ENCODE results near the gene OPALIN.

OPALIN gene

GRCh38 chr10:96360766-96361165 lies 2.0 kb upstream of the OPALIN start:
- DNase-seq: no peak

GRCh38 chr10:96360331-96360730 lies 1.5 kb upstream of the OPALIN start:
- no peaks in the 10 kb centered on the region for H3K9me3 ChIP-seq
- H3K27me3 ChIP-seq: 0 out of 2 replicates have a peak, but pooled peaks cover 6% of the 10 kb centered on the region
- DNase-seq: no peak
- no peaks in the 10 kb centered on the region for H3K4me1 ChIP-seq
- H3K4me3 ChIP-seq (ENCODE audit: low read depth, low read length): no peak overlapping the region
- H3K36me3 ChIP-seq: no peaks in the 10 kb centered on the region
- TF ChIP-seq CTCF (IDR thresholded peaks at IDR 0.05; ENCODE audit: low read depth, low read length): no peak

More at GRCh38 chr10:96360766-96361165, 2.0 kb upstream of the OPALIN start:
- Histone ChIP-seq H3K36me3 (no peaks in the 10 kb centered on the region), H3K27me3 (0 out of 2 replicates have a peak, but pooled peaks cover 6% of the 10 kb centered on the region), H3K4me1 (no peaks in the 10 kb centered on the region), H3K4me3 (ENCODE audit: low read depth, low read length) (no peak overlapping the region), H3K9me3 (no peaks in the 10 kb centered on the region)
- TF ChIP-seq CTCF (IDR thresholded peaks at IDR 0.05; ENCODE audit: low read depth, low read length): no peak

GRCh38 chr10:96359616-96360015 lies 814 bp upstream of the OPALIN start:
- no peaks in the 10 kb centered on the region for H3K36me3 ChIP-seq
- 0 out of 2 replicates have a peak, but pooled peaks cover 6% of the 10 kb centered on the region for H3K27me3 ChIP-seq
- H3K4me1 ChIP-seq: no peaks in the 10 kb centered on the region
- TF ChIP-seq CTCF (IDR thresholded peaks at IDR 0.05; ENCODE audit: low read depth, low read length): no peak
- DNase-seq: no peak
- H3K9me3 ChIP-seq: no peaks in the 10 kb centered on the region
- H3K4me3 ChIP-seq (ENCODE audit: low read depth, low read length): no peak overlapping the region

GRCh38 chr10:96357038-96357620 lies 1.7 kb downstream of the OPALIN start:
- no peak for DNase-seq
- Histone ChIP-seq H3K4me1 (no peaks in the 10 kb centered on the region), H3K36me3 (no peaks in the 10 kb centered on the region), H3K4me3 (ENCODE audit: low read depth, low read length) (no peak overlapping the region), H3K27me3 (0 out of 2 replicates have a peak, but pooled peaks cover 6% of the 10 kb centered on the region), H3K9me3 (no peaks in the 10 kb centered on the region)
- no peak for TF ChIP-seq CTCF (IDR thresholded peaks at IDR 0.05; ENCODE audit: low read depth, low read length)

- 0 out of 2 replicates have a peak, but pooled peaks cover 6% of the 10 kb centered on the region for H3K27me3 ChIP-seq
- H3K36me3 ChIP-seq: no peaks in the 10 kb centered on the region
- no peak for DNase-seq
- no peak overlapping the region for H3K4me3 ChIP-seq (ENCODE audit: low read depth, low read length)
- TF ChIP-seq CTCF (IDR thresholded peaks at IDR 0.05; ENCODE audit: low read depth, low read length): no peak
- H3K9me3 ChIP-seq: no peaks in the 10 kb centered on the region
- no peaks in the 10 kb centered on the region for H3K4me1 ChIP-seq
These were observed 6.2 kb downstream of the OPALIN start for GRCh38 chr10:96352582-96352981.

- Histone ChIP-seq H3K27me3 (0 out of 2 replicates have a peak, but pooled peaks cover 4% of the 10 kb centered on the region), H3K4me1 (no peaks in the 10 kb centered on the region), H3K36me3 (no peaks in the 10 kb centered on the region), H3K9me3 (no peaks in the 10 kb centered on the region), H3K4me3 (ENCODE audit: low read depth, low read length) (no peak overlapping the region)
- no peak for DNase-seq
- TF ChIP-seq CTCF (IDR thresholded peaks at IDR 0.05; ENCODE audit: low read depth, low read length): no peak
These were observed 6.8 kb downstream of the OPALIN start for GRCh38 chr10:96352027-96352426.
